Sciatic nerve (tissue), 2 donors: ENCODE results near the gene TMC5. TPM values are rescaled to one million over a fixed set of nuclear protein-coding genes. Genes with fewer than 3 reads are reported as not detected.
"Not testable (repeated sequence)": the region's sequence is repeated elsewhere in the genome, so short reads cannot be mapped to it uniquely, and the experiment has no call there.

ENCODE experiments used
- ATAC-seq: fragments of 200-7000 bp; cut with Tn5 transposase; one replicate; pipeline ENCODE4 v1.9.1; 2020; ENCODE audit warnings: mild to moderate bottlenecking, moderate library complexity
- DNase-seq: peaks from one replicate; pipeline ENCODE4 v3.0.0-alpha.2; 2020; ENCODE audit warnings: low spot score
- intact Hi-C: fragments of 100-400 bp; cut with DNase I; formaldehyde crosslinking; loops from one replicate; pipeline ENCODE4 v1.14.2; 2022
- total RNA-seq: library from RNA; stranded (reverse); fragmentation: NEBNext Ultra II Directional; extraction: Animal tissue kit (Norgen Biotek cat#: 25700); gene quantifications from one replicate; pipeline ENCODE4 v1.2.1, GENCODE V29; 2021
- donor health status: DM: no; HTN: no; CAD: no.
- donor health status: DM: no; HTN: no; CAD: no.

The TMC5 gene
- total RNA-seq, 1 donor from 2014 or later, result 1.7 TPM

DNA sequence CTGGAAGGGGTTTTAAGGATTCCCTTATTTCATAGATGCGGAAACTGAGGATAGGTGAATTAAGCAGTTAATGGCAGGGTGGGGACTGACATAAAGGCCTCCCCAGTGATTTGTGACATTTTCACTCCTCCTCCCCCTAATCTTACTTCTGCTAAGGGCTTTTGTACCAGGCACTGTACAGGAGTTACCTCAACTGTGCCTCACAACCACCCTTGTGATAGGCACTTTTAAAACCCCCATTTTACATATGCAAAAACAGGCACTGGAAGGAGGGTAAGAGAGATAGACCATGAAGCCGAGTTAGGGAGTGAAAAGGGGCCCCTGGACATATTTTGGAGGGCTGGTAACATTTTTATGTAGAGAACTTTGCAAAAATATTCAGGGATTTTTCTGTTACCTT is 105.1 kb downstream of the TMC5 start:
- no peak for ATAC-seq
- intact Hi-C loops, result no loop called here
- no peak for DNase-seq

DNA sequence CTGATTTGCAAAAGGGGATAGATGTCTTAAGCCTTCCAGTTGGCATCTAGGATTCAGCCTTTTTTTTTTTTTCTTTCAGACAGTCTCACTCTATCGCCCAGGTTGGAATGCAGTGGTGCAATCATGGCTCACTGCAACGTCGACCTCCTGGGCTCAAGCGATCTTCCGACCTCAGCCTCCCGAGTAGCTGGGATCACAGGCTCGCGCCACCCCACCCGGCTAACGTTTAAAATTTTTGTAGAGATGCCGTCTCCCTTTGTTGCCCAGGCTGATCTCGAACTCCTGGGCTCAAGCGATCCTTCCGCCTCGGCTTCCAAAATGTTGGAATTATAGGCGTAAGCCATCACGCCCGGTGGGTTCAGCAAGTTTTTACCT is 105.5 kb downstream of the TMC5 start:
- intact Hi-C loops, result no loop called here
- ATAC-seq, result no peak
- DNase-seq, result no peak

DNA sequence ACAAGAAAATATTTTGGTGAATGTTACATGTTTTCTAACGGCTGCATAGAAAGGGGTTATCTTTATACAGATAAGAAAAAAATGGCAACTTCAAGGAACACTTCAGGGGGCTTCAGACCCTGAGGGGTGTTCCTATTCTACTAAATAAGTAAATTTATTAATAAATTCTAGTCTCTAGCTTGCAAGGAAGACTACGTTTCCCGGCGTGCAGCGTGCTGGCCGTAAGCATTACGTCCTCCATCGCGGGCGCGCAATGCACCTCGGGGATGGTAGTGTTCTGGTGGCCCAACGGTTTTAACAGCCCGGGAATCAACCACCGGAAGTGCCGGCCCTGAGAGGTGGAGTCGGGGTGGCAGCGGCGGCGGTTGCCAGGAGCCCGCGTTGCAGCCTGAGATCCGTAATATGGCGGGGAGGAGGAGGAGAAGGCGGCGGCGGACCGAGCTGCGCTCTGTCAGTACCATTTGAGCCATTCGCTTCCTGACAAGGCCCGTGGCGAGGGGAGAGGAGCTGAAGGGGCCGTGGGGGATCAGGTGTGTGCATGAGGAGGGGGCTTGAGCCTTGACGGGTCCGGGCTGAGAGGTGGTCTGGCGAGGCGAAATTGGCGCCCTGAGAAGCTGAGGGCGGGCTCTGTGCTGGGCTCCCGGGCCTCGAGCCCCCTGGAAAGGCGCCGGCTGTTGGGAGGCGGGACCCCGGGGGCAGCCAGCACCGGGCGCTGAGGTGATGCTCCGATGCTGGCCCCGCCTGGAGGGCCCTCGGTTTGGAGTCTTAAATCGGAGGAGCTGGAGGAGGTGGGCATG is 106.1 kb downstream of the TMC5 start, which contains the start of gene CCP110:
TSS of gene CCP110 (plus strand) at position 384 of the 797 bp plus-strand sequence. CDS start 3,940 bp downstream, outside the sequence.
- ATAC-seq, result peak; percentile 95
- peak; percentile 98 for DNase-seq
- intact Hi-C loops, result no loop called here

DNA sequence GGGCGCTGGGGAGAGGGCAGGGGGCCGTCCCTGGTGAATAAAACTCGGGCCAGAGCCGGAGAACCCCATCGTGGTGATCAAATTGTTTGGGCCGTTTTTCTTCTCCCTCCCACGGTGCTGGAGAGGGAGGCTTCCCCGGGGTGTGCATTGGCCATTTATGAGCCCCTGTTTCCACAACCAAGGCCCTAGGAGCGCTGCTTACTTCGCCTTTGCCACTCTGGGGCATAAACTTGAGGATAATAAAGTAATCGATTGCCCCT is 106.6 kb downstream of the TMC5 start:
- ATAC-seq (peak; percentile 7), DNase-seq (no peak)
- intact Hi-C loops, result no loop called here

DNA sequence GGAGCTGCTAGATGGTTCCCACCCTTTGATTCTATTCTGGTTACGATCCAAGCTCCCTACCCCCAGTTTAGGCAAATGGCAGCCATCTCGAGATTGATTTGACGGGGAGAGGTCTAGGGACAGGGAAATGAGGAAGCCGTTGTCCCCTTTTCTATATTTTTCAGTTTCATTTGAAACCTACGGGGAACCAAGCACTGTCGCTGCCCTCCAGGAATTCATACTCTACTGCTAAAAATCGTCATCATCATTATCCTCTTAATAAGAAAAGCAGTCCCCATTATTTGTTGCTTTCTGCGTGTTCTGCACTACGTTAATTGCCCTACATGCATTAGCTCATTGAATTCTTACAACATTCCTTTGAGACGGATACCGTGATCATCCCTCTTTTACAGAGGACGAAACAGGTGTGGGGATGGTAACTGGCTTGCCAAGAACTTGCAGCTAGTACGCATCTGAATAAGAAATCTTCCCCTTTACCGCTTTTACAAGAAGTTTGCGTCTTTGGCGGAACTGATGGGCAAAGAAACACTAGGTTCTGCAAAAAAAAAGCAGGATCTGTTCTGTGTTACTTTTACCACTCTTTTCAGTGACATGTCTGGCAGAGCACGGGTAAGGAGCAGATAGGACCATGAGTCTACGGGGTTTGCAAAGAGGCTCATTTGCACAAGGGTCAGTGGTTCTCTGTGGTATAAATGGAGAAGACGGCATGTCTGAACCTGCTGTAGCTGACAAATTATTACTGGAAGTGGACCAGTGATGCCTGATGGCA is 107.1 kb downstream of the TMC5 start:
- DNase-seq (no peak), ATAC-seq (no peak)
- intact Hi-C loops, result no loop called here

DNA sequence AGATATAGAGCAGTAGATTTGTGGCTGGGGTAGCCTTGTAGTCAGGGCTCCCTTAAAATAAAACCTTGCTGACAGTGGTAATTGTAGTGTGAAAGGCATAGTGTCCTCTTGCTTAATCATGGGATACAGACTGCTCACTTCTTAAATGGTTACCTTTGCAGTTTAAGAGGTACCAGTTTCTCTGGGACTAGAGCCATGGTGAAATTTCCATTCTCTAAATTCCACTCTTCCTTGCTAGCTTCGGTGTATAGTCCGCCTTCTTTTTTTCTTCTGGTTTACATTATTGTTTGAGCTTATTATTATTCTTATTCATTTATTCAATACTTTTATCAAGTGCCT is 107.7 kb downstream of the TMC5 start:
- DNase-seq (no peak), ATAC-seq (no peak)
- intact Hi-C loops, result no loop called here

DNA sequence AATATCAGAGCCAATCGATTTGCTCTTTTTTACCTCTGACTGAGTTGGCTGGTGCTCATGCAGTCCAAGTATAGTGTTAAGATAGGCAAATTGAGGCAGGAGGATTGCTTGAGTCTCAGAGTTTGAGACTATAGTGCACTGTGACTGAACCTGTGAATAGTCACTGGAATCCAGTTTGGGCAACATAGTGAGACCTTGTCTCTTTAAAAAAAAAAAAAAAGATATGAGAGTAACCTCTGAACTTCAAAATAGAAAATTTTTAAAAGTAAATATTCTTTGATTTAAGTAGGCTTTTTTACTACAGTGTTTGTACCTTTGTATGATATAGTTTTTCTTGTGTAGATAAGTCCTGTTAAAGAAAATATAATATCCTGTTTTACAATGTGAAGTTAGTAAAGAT is 109.5 kb downstream of the TMC5 start:
- ATAC-seq, result no peak
- intact Hi-C loops, result no loop called here
- DNase-seq, result no peak

DNA sequence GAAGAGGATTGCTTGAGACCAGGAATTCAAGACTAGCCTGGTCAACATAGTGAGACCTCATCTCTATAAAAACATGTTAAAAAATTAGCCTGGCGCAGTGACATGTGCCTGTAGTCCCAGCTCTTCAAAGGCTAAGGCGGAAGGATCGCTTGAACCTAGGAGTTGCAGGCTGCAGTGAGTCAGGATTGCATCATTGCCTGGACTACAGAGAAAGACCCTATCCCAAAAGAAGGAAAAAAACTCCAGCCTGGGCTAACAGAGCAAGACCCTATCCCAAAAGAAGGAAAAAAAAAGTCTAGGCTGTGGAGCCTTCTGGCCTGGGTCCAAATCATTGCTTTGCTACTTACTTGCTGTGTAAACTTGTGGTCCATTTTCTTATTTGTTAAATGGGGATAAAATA is 111.0 kb downstream of the TMC5 start:
- ATAC-seq (no peak), DNase-seq (no peak)
- intact Hi-C loops, result no loop called here

DNA sequence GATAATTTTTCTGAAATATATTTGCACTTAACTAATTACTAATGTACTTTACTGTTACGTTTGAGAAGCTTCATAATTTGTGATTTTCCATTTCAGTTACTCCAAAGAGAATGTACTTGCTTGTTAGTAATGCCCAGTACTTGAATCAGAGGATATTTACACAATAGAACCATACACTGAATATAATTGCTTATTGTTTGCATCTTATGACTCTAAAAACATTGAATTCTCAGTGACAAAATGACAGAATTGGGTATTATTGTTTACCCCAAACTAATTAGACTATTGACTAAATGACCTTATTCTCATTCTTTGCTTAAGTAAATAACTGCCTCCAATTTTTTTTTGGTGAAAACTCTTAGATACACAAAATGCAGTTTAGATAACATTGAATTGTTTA is 114.9 kb downstream of the TMC5 start:
- no peak for ATAC-seq
- intact Hi-C loops, result no loop called here
- DNase-seq, result no peak

DNA sequence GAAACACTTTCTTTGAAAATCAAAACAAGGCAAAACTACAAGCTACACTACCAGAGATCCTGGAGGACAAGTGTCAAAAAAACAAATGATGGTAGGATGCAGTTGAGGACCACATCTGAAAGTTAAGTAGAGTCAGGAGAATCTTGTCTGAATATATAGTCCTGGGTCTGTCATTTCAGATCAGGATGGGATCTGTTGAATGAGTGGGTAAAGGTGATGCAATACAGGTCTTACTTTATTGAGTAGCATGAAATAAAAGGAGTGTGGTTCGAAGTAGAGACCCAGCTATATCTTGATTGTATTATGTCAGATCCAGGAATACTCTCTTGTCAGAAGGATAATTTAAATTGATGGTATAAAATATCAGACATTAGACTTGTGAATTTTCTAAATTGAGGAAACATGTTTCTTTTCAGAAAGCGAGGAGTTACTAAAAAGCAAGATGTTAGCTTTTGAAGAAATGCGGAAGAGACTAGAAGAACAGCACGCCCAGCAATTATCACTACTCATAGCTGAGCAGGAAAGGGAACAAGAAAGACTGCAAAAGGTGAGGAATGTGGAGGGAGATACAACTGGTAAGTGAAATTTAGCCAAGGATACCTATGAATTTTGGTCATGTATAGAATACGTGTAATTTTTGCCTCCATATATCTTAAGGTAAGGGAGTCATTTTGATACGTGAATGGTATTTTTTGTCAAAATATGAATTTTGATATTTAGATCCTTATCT is 122.7 kb downstream of the TMC5 start:
- intact Hi-C loops, result no loop called here
- DNase-seq (no peak), ATAC-seq (no peak)

DNA sequence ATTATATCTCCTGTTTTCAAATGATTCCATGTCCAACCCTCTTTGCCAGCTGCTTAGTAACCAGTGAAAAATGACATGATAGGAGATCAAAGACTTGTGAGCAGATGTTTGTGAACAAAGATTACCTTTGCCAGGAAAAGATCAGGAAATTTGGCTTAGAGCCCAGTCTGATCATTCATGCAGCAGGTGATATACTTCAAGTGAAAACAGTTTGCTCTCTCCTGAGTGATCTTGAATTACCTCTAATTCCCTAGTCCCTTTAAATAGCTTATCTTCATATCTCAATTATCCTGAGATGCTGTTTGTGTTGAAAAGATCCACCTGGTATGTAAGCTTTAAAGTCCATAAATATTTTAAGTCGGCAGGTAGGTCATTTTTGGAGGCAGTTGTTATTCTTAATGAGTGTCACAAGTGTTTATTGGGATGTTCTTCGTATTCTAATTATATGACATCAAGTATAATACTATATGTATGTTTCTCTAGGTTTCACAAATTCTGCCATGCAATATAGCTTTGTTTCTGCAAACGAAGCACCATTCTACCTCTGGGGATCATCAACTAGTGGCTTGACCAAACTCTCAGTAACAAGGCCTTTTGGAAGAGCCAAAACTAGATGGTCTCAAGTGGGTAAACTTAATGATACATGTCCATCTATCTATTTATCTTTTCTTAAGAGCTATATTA is 124.6 kb downstream of the TMC5 start:
- ATAC-seq (no peak), DNase-seq (no peak)
- intact Hi-C loops, result no loop called here

DNA sequence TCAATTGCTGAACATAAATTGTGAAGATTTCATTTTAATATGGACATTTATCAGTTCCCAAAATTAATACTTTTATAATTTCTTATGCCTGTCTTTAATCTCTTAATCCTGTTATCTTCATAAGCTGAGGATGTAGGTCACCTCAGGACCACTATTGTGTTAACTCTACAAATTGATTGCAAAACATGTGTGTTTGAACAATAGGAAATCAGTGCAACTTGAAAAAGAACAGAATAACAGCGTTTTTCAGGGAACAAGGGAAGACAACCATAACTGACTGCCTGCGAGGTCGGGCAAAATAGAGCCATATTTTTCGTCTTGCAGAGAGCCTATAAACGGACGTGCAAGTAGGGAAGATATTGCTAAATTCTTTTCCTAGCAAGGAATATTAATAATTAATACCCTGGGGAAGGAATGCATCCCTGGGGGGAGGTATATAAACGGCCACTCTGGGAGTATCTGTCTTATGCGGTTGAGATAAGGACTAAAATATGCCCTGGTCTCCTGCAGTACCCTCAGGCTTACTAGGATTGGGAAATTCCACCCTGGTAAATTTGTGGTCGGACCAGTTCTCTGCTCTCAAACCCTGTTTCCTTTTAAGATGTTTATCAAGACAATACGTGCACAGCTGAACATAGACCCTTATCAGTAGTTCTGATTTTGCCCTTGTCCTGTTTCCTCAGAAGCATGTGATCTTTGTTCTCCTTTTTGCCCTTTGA is 125.8 kb downstream of the TMC5 start:
- ATAC-seq, intact Hi-C loops, DNase-seq: not testable (repeated sequence)

DNA sequence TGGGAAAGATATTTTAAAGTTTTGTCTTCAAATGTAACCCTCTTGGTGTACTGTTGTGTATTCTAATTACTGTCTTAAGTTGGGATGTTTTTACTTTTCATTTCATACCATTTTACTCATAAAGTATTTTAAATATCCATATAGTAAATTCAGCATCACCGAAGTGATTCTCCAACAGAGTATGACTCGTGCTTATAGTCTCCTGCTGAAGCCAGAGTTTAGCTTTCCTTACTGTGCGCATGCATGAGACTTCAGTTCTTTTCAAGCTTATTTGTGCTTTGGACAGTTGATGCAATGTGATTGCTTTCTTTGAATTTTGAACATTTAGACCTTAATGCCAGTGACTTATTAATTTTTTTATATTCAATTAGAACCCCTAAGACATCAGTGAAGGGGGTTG is 130.5 kb downstream of the TMC5 start:
- DNase-seq (no peak), ATAC-seq (no peak)
- intact Hi-C loops, result no loop called here

Other genes starting within 250 kb of the TMC5 start
- gene SYT17, start 249.6 kb upstream of the TMC5 start, total RNA-seq, result 8.2 TPM
- 0.13 TPM for gene CLEC19A, start 132.2 kb upstream of the TMC5 start, total RNA-seq
- gene GDE1, start 104.2 kb downstream of the TMC5 start, total RNA-seq, result 43.2 TPM
- 32.3 TPM for gene CCP110, start 106.1 kb downstream of the TMC5 start, total RNA-seq
- 61.4 TPM for gene VPS35L, start 137.8 kb downstream of the TMC5 start, total RNA-seq